ENCODE results near the gene ACER1. TPM values are rescaled to one million over a fixed set of nuclear protein-coding genes. Genes with fewer than 3 reads are reported as not detected.

ACER1 gene
- total RNA-seq, 4 donors from 2014 or later = 0.67 TPM; not detected in 3

DNA sequence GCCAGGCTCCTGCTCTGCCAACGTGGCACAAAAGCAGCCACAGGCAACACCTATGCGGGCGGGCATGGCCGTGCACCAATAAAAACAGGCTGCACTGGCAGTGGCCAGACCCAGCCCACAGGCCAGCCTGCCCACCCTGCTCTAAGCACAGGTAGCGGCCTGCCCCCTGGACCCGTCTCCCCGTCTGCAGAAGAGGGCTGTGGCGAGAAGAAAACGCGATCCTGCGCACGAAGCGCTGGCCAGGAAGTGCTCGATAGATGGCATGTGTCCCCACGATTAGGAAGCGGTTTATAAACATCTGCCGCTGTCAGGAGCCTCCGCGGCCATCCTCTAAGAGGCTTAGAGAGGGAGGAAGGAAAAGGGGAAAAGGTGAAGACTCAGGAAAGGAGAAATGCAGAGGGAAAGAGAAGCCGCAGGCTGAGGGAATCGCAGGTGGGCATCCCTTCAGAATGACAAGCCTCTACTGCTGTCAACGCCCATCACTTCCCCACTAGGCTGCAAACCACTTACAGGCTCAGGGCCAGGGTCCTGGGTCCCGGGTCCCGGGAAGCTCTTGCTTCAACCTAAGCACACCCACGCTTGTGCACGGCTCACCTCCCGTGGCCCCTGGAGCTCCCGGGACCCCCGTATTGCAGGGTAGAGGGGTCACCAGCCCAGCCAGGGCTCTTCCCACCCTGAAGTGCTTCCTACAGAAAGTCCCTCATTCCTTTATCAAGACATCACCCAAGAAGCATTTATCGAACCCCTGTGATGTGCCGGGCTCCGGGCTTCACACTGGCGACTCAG is 64.1 kb downstream of the ACER1 start:
- Histone ChIP-seq H3K9me3 (no peaks in the 10 kb centered on the region), H3K36me3 (peaks cover 0 to 24% (median 0%) of the 10 kb centered on the region in 3 donors), H3K4me1 (peaks cover 0 to 35% (median 0%) of the 10 kb centered on the region in 4 donors), H3K27me3 (no peaks in the 10 kb centered on the region), H3K4me3 (no peak overlapping the region), H3K27ac (no peak overlapping the region)
- TF ChIP-seq, protein P1, sequence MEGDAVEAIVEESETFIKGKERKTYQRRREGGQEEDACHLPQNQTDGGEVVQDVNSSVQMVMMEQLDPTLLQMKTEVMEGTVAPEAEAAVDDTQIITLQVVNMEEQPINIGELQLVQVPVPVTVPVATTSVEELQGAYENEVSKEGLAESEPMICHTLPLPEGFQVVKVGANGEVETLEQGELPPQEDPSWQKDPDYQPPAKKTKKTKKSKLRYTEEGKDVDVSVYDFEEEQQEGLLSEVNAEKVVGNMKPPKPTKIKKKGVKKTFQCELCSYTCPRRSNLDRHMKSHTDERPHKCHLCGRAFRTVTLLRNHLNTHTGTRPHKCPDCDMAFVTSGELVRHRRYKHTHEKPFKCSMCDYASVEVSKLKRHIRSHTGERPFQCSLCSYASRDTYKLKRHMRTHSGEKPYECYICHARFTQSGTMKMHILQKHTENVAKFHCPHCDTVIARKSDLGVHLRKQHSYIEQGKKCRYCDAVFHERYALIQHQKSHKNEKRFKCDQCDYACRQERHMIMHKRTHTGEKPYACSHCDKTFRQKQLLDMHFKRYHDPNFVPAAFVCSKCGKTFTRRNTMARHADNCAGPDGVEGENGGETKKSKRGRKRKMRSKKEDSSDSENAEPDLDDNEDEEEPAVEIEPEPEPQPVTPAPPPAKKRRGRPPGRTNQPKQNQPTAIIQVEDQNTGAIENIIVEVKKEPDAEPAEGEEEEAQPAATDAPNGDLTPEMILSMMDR (IDR thresholded peaks at IDR 0.05) = no peak
- TF ChIP-seq POLR2A (IDR thresholded peaks at IDR 0.05) = no peak
- no peak for DNase-seq

DNA sequence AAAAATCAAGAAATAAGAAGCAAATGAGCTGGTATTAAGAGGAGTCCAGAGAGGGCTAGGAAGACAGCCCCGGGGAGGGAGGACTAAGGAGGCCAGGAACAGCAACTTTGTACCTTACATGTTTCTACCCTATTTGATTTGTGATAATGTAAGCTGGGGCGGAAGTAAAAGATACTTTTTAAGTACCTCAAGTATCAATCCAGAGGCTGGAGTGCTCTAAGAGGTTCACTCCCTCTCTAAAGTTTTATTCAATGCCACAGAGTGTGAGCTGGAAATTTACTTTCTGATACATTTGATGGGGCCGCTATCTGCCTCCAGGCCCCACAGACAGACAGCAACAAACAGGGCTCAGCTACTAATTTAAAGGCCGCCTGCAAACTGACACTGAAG is 65.0 kb downstream of the ACER1 start:
- H3K4me1 ChIP-seq = peaks cover 0 to 27% (median 0%) of the 10 kb centered on the region in 4 donors
- TF ChIP-seq POLR2A (IDR thresholded peaks at IDR 0.05) = no peak
- TF ChIP-seq, protein P1 (IDR thresholded peaks at IDR 0.05) = no peak
- no peak for DNase-seq
- H3K4me3 ChIP-seq = no peak overlapping the region
- H3K27ac ChIP-seq = no peak overlapping the region
- H3K27me3 ChIP-seq = no peaks in the 10 kb centered on the region
- peaks cover 0 to 29% (median 0%) of the 10 kb centered on the region in 3 donors for H3K36me3 ChIP-seq
- H3K9me3 ChIP-seq = no peaks in the 10 kb centered on the region

DNA sequence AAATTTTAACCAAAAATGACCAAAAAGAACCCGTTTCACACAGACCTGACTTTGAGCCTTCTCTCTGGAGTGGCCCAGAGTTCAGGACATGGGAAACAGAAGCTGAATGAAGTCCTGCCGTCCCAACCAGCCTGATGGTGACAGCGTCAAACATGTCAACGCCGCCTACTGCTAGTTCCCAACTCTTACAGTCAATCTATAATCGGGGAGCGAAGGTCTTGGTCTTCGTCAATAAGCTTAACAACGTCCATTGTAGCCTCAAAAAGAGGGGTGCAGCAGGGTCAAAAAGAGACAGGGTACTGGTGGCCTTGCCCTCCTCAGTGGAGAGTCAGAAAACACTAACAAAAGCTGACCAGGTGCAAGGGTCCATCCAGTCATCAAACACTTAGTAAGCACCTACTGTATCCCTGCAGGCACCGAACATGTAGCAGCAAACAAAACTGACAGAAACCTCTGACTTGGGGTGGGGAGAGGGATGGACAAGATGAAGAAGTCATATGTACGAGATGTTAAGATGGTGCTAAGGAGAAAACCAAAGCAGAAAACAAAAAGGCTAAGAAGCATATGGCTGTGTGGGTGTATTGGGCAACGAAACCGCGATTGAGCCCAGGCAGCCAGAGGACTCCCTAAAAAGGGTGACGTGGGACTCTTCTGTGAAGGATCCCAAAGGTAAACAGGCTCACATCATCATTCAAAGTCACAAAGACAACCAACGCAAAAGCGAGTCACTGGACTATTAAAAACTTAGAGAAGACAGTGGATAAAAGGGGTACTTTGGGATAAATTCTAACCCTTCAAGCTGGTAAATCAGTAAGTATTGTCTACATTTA is 65.6 kb downstream of the ACER1 start:
- H3K27ac ChIP-seq = no peak overlapping the region
- H3K27me3 ChIP-seq = no peaks in the 10 kb centered on the region
- no peak for DNase-seq
- TF ChIP-seq POLR2A (IDR thresholded peaks at IDR 0.05) = no peak
- TF ChIP-seq, protein P1 (IDR thresholded peaks at IDR 0.05) = no peak
- peaks cover 0 to 36% (median 0%) of the 10 kb centered on the region in 3 donors for H3K36me3 ChIP-seq
- peaks cover 0 to 21% (median 0%) of the 10 kb centered on the region in 4 donors for H3K4me1 ChIP-seq
- no peak overlapping the region for H3K4me3 ChIP-seq
- H3K9me3 ChIP-seq = no peaks in the 10 kb centered on the region

DNA sequence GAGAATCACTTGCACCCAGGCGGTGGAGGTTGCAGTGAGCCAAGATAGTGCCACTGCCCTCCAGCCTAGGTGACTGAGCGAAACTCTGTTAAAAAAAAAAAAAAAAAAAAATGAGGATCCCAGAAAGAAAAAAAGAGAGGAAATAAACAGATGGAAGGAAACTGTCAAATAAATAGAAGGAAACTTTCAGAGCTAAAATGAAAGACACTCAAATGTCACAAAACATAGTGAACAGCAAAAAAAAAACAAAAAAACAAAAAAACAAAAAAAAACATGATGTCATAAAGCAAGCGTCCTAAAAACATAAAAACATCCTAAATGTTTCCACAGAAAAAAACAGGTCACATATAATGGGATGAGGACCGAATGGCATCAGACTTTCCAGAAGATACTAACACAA is 68.6 kb downstream of the ACER1 start:
- Histone ChIP-seq H3K9me3 (no peaks in the 10 kb centered on the region), H3K4me3 (no peak overlapping the region), H3K27me3 (no peaks in the 10 kb centered on the region), H3K27ac (no peak overlapping the region), H3K4me1 (no peaks in the 10 kb centered on the region), H3K36me3 (peaks cover 0 to 55% (median 0%) of the 10 kb centered on the region in 3 donors)
- no peak for DNase-seq
- TF ChIP-seq POLR2A (IDR thresholded peaks at IDR 0.05) = no peak
- TF ChIP-seq, protein P1 (IDR thresholded peaks at IDR 0.05) = no peak

DNA sequence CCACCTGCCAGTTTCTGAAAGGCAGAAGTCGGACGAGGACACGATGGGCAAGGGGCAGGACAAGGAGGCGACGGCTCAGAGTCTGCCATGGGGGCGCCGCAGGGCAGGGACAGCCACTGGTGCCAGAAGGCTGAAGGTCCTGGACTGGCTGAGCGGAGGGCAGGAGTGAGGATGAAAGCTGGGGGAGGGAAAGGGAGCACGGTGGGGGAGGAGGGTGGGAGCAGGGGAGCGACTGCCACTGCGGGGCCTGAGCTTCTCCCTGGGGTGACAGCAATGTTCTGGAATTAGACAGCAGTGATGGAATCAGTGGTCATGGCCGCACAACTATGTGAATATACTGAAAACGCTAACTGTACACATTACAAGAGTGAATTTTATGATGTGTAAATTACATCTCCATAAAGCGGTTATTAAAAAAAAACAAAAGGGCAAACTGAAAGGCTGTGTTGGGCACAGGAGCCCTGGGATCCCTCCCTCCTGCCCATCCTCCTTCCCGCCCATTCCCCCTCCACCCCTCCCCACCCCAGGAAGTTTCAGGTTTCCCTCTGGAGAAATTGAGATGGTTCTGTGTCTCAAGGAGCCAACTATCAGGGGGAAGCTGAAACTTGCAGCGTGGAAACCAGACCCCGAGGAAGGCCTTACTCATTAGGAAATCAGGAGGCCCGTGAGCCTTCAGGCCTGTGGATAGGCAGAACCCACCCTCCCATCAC is 69.5 kb downstream of the ACER1 start:
- TF ChIP-seq POLR2A (IDR thresholded peaks at IDR 0.05) = no peak
- TF ChIP-seq, protein P1 (IDR thresholded peaks at IDR 0.05) = no peak
- H3K36me3 ChIP-seq = peaks cover 0 to 56% (median 0%) of the 10 kb centered on the region in 3 donors
- H3K27me3 ChIP-seq = no peaks in the 10 kb centered on the region
- H3K4me1 ChIP-seq = no peaks in the 10 kb centered on the region
- no peak for DNase-seq
- H3K9me3 ChIP-seq = no peaks in the 10 kb centered on the region
- no peak overlapping the region for H3K27ac ChIP-seq
- H3K4me3 ChIP-seq = no peak overlapping the region
